HG02571 (cell line): ENCODE data around the gene GAB2.
"Not testable (repeated sequence)": the region's sequence is repeated elsewhere in the genome, so short reads cannot be mapped to it uniquely, and the experiment has no call there.

Experiments used
- ATAC-seq: cut with Tn5 transposase; IDR thresholded peaks from one replicate; pipeline ENCODE4 v1.9.1; 2021; ENCODE audit warnings: mild to moderate bottlenecking, moderate library complexity; ENCODE audit not compliant: unreplicated experiment

Gene GAB2

GRCh38 chr11:78315724-78316123, 101.9 kb downstream of the GAB2 start:
- ATAC-seq, result no peak

DNA sequence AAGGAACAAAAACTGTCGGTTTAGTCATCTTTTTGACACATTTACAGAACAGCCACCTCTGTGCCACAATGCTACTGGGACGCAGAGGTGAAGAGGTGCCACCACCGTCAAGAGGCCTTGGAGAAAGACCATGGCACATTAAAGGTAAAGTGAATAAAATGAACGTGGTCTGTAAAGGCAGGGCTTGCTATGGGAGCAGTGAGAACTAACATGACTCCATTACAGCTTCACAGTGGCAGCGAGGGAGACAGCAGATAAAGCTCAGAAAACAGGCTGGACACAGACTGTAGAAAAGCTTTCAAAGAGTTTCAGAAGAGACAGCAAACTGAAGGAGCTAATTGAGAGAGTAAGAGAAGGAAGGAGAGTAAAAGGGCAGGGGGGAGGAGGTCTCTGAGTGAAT, 102.9 kb downstream of the GAB2 start:
- no peak for ATAC-seq

DNA sequence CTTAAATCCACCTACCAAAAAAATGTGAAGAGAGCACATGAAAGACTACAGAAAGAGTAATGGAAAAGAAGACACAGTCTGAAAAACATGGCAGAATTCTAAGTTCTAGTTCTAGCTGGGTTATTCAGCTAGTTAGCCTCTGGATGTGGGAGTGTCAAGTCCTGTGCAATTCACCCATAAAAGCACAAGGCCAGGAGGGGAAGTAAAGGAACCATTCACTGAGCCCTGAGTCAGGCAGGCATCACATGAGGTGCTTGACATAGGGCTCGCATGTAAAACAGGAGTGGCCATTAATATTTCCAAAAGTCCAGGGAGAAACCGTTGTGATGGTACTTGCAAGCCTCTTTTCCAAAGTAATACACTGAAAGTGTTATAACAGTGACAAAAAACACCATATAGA, 103.7 kb downstream of the GAB2 start:
- no peak for ATAC-seq

DNA sequence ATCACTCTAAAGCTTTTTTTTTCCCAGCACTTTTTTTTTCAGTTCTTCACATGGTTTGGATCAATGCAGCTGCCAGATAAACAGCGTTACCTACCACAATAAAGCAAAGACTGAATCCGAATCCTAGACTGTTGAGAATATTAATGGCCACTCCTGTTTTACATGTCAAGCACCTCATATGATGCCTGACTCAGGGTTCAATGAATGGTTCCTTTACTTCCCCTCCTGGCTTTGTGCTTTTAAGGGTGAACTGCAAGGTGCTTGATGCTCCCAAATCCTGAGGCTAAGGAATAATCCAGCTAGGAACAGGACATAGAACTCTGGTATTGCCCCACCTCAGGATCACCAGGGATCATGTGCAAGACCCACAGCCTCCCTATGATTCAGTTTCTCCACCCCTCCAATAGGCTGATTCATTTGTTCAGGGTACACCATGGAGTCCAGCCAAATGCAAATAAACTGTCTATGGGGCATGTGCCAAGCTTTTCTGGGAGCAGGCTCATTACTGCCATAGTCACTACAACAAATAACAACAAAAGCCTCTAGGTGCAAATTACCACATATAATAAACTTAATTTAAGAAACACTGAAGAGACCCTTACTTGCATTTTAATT, 104.3 kb downstream of the GAB2 start:
- ATAC-seq, result no peak

DNA sequence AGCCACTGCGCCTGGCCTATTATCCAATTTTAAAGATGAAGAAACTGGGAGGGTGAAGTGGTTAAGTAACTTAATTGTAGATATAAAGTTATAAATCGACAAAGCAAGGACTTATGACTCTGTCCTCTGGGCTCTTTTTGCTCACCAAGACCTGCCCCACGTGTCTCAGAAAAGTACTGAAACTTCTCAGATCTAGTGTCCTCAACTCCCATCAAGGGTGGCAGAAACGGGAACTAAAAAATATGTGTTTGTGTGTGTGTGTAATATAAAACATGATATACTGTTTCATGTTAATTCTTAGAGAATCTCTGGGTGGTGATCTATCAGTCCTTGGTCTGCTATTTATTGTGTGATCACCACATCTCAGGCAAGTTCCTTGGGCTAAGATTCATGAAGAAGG, 104.9 kb downstream of the GAB2 start:
- no peak for ATAC-seq

DNA sequence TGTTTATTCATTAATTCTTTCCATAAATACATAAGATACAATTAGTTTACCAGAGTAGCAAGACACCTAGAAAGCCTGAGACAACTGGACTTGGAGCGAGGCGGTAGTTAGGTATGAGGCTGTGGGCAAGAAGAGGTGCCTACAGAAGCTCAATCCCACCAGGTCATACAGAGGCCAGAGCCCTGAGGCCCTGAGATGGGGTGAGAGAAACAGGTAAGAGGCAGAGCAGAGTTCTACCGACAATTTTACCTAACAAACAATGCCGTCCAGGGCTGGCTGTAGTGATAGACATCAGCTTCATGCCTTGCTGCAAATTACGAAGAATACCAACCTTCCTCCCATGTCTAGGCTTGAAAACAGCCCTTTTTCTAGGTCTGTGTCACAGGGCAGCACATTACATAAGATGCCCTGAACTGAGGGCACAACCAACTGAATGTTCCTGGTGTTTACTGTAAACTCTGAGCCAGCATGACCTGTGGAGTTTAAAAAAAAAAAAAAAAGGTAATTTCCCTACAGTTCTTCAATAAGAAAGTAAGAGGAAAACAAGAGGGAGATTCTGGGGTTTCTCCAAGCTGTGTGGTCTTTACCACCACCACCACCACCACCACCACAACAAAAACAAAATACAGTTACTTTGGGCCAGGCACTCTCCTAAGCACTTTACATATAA, 105.8 kb downstream of the GAB2 start:
- ATAC-seq, result no peak

- ATAC-seq, result peak; percentile 91
These were observed 107.1 kb downstream of the GAB2 start for GRCh38 chr11:78310500-78310909.

- ATAC-seq, result no peak
These were observed 113.4 kb downstream of the GAB2 start for GRCh38 chr11:78304201-78304600.

DNA sequence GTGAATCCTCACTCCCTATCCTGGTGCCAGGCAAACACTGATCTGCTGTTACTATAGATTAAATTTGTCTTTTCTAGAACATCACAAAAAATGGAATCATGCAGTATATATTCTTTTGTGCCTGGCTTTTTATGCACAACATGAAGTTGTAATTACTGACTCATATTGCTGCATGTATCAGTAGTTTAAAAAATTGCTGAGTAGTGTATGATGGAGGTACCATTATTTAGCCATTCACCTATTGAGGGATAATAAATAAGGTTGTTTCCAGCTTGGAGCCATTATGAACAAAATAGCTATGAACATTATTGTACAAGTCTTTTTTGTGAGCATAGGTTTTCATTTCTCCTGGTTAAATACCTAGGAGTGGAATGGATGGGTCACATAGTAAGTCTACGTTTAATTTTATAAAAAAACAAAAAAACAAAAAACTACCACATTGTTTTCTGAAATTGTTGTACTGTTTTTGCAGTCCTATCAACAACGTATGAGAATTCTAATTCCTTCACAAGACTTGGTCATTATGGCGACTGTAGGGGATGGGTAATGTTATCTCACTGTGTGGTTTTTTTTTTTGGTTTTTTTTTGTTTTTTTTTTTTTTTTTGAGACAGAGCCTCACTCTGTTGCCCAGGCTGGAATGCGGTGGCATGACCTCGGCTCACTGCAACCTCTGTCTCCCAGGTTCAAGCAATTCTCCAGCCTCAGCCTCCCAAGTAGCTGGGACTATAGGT, 117.3 kb downstream of the GAB2 start:
- no peak for ATAC-seq

DNA sequence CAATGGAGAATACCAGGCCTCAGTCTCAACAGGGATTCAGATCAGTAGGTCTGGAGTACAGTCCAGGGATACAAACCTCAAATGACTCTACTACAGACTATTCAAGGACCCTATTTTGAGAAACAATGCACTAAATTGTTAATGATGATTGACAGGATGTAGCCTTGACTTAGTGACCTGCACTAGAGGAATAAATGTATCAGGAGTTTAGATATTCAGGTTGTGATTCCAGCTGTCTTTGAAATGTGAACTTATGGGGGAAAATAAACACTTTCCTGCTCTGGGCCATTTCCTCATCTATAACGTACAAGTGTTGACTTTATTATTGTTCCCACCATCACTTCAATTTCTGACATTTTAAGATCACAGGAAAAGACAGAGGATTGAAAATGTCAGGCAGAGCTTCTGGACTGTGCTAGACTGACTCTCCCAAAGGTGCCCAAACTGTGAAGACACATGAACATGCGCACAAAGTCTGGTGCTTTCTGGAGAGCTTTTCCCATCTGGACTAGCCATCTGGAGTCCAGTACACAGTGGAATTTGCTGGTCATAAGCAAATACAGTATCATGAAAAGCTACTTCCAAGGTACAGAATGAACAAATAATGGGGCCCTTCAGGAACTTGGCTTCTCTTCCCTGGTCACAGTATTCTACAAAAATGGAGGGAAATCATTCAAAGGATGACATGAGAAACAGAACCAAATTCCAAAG, 118.5 kb downstream of the GAB2 start:
- no peak for ATAC-seq

GRCh38 chr11:78298291-78298771, 119.3 kb downstream of the GAB2 start:
- ATAC-seq, result no peak

DNA sequence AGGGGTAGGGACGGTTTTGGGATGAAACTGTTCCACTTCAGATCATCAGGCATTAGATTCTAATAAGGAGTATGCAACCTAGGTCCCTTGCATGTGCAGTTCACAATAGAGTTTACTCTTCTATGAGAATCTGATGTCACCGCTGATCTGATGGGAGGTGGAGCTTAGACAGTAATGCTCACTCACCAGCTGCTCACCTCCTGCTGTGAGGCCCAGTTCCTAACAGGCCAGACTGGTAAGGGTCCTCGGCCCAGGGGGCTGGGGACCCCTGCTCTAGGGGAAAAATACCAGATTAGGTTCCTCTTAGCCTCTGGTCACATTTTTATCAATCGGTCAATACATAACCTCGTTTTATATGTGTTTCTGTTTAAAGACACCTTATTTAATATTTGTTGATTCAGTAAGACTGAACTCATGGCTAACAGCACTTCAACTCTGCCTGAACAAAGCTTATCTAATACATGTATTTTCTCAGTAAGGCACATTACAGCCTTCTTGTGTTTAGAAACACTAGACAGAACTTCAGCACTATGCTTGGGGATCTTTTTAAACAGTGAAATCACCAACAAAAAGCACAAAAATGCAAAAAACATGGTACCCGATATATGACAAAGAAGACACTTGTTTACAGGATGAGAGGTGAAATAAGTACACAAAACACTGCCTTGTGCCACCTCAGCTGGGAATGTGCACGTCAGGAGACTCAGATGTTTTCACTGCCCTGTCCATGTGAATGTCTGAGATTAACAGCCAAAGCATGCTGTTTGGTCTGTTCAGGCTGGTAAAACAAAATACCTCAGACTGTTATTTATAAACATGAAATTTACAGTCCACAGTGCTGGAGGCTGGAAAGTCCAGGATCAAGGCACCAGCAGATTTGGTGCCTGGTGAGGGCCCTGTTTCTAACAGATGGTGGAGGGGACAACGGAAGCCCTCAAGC, 121.4 kb downstream of the GAB2 start:
- no peak for ATAC-seq

- no peak for ATAC-seq
These were observed 122.3 kb downstream of the GAB2 start for GRCh38 chr11:78295347-78295746.

DNA sequence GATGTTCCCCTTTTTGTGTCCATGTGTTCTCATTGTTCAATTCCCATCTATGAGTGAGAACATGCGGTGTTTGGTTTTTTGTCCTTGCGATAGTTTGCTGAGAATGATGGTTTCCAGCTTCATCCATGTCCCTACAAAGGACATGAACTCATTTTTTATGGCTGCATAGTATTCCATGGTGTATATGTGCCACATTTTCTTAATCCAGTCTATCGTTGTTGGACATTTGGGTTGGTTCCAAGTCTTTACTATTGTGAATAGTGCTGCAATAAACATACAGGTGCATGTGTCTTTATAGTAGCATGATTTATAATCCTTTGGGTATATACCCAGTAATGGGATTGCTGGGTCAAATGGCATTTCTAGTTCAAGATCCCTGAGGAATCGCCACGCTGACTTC, 123.5 kb downstream of the GAB2 start:
- ATAC-seq, result not testable (repeated sequence)

GRCh38 chr11:78293536-78293935, 124.1 kb downstream of the GAB2 start:
- ATAC-seq, result no peak

GRCh38 chr11:78292109-78292803, 125.4 kb downstream of the GAB2 start:
- no peak for ATAC-seq

- ATAC-seq, result no peak
These were observed 126.0 kb downstream of the GAB2 start for GRCh38 chr11:78291503-78292108.

- no peak for ATAC-seq
These were observed 127.1 kb downstream of the GAB2 start for GRCh38 chr11:78290293-78291176.
